ENCODE measurements around the gene HTATIP2.
A peak's percentile ranks its signal among the peaks of the same experiment; 100 is the strongest.
"Not testable (repeated sequence)": the region's sequence is repeated elsewhere in the genome, so short reads cannot be mapped to it uniquely, and the experiment has no call there.

Gene HTATIP2

DNA sequence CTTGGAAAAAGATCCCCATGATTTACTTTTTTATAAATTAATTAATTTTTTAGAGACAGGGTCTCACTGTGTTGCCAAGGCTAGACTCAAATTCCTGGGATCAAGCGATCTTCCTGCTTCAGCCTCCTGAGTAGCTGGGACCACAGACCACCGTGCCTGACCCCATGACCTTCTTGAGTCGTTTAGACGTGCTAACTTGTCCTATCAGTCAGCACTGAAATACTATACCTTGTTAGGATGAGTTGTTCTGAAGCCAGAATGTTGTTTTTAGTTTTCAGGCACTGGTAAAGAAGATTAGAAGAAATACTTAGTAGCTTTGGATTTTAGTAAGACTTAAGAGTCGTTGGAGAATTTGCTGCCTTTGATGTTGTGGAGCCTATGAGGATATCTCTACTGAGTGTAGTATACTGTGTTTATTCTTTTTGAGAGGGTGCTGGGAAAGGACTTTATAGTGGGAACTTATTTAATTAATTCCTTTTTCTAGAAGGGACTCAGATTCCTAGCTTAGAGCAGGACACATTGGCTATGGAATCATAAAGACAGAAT is 8.6 kb downstream of the HTATIP2 start:
- no peak for DNase-seq

DNA sequence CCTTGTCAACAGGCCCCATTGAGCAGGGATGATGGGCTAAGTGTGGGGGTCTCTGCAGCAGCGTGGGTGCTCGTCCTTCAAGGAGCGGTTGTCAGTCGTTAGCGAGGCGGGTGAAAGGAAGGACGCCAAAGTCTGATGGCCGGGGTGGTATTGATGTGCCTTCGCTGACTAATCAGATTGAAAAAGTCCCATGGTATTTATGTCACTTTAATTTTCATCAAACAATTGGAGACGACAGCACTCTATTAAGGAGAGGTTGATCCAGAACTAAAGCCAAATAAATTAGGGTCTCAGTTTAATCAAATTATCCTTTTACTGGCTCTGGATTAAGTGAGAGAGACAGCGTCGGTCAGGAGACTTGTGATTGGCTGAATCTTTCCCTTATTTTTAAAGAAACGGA is 9.6 kb downstream of the HTATIP2 start:
- DNase-seq, result no peak

DNA sequence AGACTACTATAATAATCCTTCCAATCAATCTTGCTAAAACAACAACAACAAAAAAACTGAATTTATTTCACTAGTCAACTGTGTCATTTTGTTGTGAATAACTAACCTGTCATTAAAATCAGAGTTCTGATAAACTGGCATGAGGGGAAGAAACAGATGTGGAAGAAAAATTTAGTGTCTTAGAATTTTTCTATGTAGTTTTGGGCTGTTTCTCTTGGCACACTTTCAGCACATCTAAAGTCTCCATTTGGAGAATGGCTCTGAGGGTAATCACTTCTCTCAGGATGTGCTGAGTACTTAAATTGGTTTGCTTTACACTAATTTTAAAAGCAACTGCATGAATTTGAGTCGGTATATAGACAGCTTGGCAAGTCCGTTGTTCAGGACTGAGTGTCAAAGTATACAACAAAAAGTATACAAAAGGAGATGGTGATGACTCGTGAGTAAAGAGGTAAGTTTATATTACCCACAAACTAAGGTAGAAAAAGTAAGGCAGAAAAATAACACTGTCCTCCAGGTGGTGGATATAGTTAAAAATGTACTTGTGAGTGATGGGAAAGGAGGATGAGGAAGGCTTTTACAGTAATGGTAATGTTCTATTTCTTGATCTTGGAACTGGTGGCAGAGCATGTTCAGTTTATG is 10.2 kb downstream of the HTATIP2 start:
- no peak for DNase-seq

DNA sequence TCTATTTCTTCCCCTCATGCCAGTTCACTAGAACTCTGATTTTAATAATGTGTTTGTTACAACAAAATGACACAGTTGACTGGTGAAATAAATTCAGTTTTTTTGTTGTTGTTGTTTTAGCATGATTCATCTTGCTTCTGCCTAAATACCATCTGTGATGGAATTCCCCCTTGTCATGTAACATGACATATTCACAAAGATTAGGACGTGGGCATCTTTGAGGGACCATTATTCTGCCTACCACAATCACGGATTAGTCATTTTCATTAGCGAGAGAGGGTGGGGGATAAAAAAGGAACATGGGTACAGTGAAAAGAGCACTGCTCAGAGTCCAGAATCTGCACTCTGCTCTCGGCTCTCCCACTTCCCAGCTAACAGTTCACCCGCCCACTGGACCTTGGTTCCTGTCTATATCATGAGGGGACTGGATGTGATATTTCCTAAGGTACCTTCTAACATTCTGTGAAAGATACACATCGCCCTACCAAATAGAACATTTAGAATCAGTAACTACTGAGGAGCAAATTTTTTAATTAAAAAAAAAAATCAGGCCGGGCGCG is 11.3 kb downstream of the HTATIP2 start:
- no peak for DNase-seq

DNA sequence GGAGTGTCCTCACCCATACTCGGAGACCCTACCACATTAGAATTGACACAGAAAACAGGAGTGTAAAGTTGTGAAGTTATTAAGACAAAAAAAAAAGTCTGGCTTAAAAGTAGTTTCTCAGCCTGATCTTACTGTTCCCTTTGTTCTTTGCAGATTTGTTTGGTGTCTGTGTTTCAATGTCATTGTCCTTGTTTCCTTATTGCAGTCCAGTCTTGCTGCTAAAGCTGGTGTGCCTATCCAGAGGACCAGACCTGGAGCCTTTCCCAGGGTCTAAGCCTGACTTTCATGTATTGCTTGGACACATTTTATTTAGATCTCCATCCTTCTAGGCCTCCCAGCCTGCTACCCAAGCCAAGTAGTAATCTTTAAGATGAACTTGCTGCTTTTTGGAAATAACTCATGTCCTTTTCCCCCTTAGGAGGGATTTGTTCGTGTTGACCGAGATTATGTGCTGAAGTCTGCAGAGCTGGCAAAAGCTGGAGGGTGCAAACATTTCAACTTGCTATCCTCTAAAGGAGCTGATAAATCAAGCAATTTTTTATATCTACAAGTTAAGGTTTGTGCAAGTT is 12.7 kb downstream of the HTATIP2 start:
- DNase-seq, result no peak

DNA sequence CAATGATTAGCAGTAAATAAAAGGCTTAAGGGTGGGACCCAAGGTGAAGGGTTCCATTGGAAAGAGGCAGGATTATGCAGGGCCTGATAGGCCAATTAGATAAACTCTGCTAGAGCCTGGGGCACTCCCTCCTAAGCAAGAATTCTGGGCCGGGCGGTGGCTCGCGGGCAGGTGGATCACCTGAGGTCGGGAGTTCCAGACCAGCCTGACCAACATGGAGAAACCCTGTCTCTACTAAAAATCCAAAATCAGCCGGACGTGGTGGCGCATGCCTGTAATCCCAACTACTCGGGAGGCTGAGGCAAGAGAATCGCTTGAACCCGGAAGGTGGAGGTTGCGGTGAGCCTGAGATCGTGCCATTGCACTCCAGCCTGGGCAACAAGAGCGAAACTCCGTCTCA is 22.5 kb downstream of the HTATIP2 start:
- DNase-seq, result not testable (repeated sequence)

DNA sequence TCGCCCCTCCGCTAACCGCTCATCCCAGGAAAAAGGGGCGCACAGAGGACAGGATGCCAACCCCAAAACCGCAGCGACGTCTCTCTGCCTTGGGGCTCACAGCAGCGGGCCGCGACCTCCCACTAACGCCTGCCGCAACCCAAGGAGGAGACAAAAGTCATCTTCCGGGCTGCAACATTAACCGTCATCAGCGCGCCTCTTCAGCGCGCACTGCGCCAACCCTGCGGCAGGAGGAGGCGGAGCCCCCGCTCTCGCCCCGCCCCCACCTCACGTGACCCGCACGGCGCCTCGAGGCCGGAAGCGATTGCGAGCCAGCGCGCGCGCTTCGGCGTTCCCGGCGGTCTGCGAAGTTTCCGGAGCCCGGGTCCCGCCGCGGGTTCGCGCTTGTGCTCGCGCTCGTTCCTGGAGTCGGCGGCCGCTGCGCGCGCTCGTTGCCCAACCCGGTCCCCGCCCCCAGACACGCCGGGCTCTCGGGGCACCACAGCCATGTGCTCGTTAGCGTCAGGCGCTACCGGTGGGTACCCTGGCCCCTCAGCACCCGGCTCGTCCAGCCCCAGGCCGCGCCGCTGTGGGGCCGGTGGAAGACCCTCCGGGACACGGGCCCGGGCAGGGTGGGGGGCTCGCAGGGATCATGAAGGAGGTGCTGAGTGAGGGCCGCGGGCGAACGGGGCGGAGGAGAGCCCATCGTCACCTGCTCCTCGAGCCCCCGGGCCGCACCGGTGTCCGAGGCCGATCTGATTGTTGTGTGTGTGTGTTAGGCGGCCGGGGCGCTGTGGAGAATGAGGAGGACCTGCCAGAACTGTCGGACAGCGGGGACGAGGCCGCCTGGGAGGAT is 24.0 kb downstream of the HTATIP2 start, which contains the start of gene PRMT3:
TSS of gene PRMT3 (plus strand) at position 456 of the 835 bp plus-strand sequence. CDS start at position 487, 31 bp downstream.
- peak; percentile 95 to 96 for DNase-seq

DNA sequence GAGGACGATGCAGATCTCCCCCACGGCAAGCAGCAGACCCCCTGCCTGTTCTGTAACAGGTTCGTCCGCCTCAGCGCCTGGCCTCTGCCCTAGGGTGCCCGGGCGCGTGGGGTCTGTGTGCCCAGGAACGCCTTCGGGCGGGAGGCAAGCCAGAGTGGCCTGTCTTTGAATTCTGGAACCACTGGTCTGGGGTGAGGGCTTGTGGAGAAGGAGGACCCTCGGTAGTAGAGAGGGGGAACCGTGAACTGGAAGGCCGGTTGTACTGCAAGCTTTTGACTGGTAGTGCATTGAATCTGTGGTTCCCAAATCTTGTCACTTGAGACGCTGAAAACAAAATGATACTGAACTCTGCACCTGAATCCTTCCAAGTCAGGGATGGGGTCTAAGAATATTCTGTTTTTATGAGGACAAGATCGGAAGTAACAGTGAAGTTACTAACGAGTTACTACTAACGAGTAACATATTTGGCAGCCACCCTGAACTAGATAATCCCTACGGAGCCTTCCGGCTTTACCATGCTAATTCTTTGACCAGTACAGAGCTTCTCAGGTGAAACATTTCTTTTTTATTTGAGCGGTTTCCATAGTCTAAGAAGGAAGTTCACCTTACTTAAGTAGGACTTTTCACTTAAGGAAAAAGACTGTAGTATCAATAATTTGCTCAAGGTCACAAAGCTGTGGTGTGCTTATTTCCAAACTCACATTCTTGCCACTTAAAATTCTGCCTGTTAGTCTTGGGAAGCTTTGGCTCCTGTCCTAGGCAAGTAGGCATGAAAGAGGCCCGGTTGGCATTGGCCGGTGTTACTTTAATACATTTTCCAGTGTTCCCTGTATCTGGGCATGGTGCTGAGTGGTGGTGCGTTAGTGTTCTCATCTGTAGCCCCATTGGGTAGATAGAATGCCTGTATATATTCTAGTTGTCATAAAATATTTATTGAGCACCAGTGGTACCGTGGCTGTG is 24.9 kb downstream of the HTATIP2 start:
- no peak for DNase-seq

DNA sequence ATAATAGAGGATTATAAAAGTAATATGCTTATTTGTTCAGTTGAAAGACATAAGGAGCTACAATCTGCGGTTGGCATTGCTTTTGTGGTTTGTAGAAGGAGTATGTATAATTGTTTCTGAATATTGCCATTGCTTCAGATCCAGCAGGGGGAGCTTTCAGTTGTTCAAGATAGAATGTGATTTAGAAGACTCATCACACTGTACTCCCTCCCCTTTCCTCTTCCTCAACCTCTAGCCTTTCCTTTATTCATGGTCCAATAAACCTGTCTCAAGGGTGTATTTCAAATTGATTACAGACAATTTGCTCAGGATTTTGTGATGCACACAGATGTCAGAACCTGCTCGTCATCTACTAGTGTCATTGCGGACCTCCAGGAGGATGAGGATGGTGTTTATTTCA is 33.8 kb downstream of the HTATIP2 start:
- no peak for DNase-seq

DNA sequence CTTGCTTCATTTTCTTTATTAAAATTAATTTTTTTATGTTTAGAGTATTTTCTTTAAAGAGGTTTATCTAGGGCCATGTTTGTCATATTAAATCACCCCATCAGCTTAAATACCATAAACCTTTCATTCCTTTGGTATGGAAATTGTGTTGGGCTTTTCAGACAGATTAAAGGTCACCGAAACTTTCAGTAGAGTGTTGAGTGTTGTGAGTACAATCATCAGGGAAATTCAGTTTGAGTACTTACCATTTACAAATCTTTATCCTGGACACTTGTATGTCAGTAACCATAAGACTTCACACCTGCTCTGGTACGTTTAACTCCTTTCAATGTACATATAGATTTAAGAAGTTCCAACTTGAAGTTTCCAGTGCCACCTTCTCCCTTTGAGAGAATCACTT is 36.0 kb downstream of the HTATIP2 start:
- DNase-seq, result no peak

DNA sequence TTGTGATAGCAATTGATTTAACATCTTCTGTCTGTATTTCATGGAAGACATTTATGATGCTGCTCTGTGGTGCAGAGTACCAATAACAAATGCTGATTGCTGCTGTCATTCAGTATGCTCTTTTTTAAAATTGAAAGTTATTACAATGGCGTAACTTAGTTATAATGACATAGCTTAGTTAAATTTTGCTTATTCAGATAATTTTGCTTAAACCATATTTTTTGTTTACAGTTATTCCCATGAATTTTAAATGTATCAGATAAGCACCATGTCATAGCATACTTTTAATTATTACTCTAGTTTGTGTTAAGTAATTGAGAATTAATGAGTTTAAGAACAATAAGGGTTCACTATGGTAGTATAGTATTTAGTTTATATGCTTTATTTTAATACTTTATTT is 39.5 kb downstream of the HTATIP2 start:
- no peak for DNase-seq

DNA sequence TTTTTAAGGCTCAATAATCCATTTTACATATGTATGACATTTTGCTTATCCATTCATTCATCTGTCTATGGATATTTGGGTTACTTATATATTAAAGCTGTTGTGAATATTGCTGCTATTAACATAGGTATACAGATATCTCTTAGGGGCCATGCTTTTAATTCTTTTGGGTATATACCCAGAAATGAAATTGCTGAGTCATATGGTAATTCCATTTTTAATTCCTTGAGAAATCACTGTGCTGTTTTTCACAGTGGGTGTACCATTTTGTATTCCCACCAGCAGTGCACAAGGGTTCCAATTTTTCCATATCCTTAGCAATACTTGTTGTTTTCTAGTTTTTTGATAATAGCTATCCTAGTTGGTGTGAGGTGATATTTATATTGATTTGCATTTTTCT is 43.0 kb downstream of the HTATIP2 start:
- no peak for DNase-seq

DNA sequence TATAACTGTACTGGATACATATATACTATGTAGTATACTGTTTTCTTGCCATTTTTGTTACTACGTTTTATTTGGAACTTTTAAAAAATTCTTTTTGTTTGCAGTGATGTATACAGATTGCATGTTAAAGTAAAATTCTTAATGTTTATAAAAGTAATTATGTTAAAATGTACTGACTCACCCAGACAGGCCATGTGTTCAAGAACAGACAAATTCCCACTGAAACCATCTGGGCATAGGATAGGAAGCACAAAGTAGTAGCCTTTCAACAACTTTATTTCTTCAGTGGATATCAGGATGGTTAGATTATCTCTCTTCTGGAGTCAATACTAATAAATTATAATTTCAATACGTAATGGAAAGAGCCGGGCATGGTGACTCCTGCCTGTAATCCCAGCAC is 43.8 kb downstream of the HTATIP2 start:
- no peak for DNase-seq

DNA sequence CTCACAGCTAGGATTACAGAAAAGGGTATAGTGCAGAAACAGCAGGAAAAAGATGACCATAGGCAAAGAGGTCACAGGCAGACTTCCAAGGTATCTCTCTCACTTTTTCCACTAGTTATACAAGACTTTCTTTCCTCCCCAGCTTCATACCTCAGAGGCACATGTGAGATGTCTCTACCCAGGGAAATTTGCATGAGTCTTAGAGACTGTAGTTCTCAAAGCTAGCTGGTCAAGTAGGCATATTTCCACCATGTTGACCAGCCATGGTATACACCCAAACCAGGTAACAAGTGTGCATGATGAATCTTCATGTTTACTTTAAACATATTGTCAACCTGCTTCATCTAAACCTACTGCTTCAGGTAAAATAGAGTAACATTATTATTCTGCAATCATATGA is 51.9 kb downstream of the HTATIP2 start:
- no peak for DNase-seq

DNA sequence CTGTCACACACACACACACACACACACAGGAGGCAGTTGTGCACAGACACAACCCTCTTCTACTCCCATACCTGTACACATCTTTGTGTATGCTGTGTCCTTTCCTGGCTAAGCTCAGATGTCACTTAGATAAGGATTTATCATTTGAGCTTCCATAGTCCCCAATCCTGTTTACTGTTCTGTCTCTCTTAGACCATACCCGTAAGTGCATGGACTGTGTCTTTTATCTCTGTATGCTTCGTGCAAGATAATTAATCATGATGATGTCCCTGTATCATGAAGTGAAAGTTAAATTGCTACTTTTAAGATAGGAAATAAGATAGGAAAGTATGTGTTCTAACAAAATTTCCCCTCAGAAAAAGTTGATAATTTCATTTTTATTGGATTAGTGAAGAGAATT is 54.3 kb downstream of the HTATIP2 start:
- DNase-seq, result no peak

DNA sequence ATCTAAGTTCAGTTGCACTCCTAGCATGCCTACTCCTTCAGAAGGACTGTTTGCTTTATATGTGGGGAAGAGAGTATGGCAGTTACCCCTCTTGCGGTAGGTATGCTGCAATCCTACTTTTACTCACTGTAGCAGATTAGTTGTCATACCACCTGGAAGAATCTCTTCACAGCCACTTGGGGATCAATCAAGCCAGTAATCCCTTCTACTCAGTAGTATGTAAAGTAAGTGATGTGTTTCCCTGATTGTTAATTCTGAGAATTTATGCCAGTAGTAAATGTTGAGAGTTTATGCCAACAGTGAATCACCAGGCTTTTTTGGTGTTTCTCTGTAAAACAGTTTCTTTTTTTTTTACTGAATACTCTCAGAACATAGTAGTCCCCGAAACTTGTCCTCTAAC is 58.4 kb downstream of the HTATIP2 start:
- DNase-seq, result no peak

DNA sequence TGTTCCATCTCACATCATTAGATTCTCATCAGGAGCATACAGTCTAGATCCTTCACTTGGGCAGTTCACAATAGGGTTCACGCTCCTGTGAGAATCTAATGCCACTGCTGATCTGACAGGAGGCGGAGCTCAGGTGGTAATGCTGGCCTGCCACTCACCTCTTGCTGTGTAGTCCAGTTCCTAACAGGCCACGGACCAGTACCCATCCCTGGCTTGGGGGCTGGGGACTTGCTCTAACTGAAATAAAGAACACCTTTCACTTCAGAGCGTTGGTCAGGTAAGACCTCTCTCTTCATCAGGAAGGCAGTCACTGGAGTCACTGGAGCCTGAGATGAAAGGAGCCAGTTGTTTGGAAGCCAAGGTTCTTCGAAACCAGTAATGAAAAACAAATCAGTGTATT is 65.7 kb downstream of the HTATIP2 start:
- DNase-seq, result no peak
